Heart left ventricle (tissue), 16 donors: ENCODE data around the gene SLTM. TPM values are rescaled to one million over a fixed set of nuclear protein-coding genes. Genes with fewer than 3 reads are reported as not detected.
"Not testable (repeated sequence)": the region's sequence is repeated elsewhere in the genome, so short reads cannot be mapped to it uniquely, and the experiment has no call there.

Experiments used
- ATAC-seq, 4 donors: fragments of 200-7000 bp; cut with Tn5 transposase; one replicate each; pipeline ENCODE4 v1.9.1; 2020 to 2022; ENCODE audit warnings: moderate library complexity in 4 of 4, mild to moderate bottlenecking in 3 of 4, moderate number of reproducible peaks in 1 of 4
- DNase-seq, 5 donors: peaks; one replicate each; pipeline ENCODE4 v3.0.0-alpha.2; 2020
- H3K27ac ChIP-seq, 12 donors: fragments of 200-600 bp; sonication (generic) in 4 of 12; one replicate each; pipeline versions ENCODE4 v1.5.0 to v1.8.0; 2016 to 2022; ENCODE audit warnings: mild to moderate bottlenecking in 2 of 12
- H3K27me3 ChIP-seq, 9 donors: fragments of 200-600 bp; sonication (generic) in 2 of 9; one replicate each; pipeline versions ENCODE4 v1.5.1 to v1.8.0; 2016 to 2022; ENCODE audit warnings: mild to moderate bottlenecking in 3 of 9
- H3K36me3 ChIP-seq, 9 donors: fragments of 200-600 bp; sonication (generic) in 2 of 9; one replicate each; pipeline versions ENCODE4 v1.5.0 to v1.8.0; 2018 to 2022; ENCODE audit warnings: mild to moderate bottlenecking in 2 of 9
- H3K4me1 ChIP-seq, 12 donors: fragments of 200-600 bp; sonication (generic) in 4 of 12; one replicate each; pipeline versions ENCODE4 v1.5.0 to v1.8.0; 2016 to 2022; ENCODE audit warnings: mild to moderate bottlenecking in 3 of 12
- H3K4me3 ChIP-seq, 12 donors: fragments of 200-600 bp; sonication (generic) in 4 of 12; one replicate each; pipeline versions ENCODE4 v1.5.0 to v1.8.0; 2017 to 2022; ENCODE audit warnings: mild to moderate bottlenecking in 9 of 12, moderate library complexity in 4 of 12
- H3K9me3 ChIP-seq, 12 donors: fragments of 200-600 bp; sonication (generic) in 4 of 12; one replicate each; pipeline versions ENCODE4 v1.5.0 to v1.8.0; 2016 to 2022; ENCODE audit warnings: mild to moderate bottlenecking in 1 of 12
- POLR2A ChIP-seq, 2 donors: fragments of 450-650 bp; IDR thresholded peaks; one replicate each; pipeline ENCODE4 v1.6.1; 2017; ENCODE audit warnings: antibody characterized with exemption in 2 of 2, mild to moderate bottlenecking in 2 of 2, moderate library complexity in 2 of 2
- WGBS, 4 donors: extraction: QIAGEN DNeasy Blood & Tissue Kit in 2 of 4; methylation state at CpG; one replicate each; pipeline versions ENCODE4 v1.1.5 to v1.1.7; 2013 to 2018; 5-methylcytosine and 5-hydroxymethylcytosine counted together
- intact Hi-C, 10 donors: fragments of 100-400 bp; cut with DNase I; formaldehyde crosslinking; loops; one replicate each; pipeline versions ENCODE4 v1.11.1 to v1.14.2; 2022
- polyA plus RNA-seq, 2 donors: library from polyadenylated mRNA; stranded (reverse); fragments of 200-250 nt; gene quantifications; one replicate each; pipeline ENCODE4 v1.2.3, GENCODE V29; 2013
- total RNA-seq, 9 donors: library from RNA; depleted of rRNA in 2 of 9; stranded (reverse); fragments of >200 nt in 2 of 9; fragmentation: NEBNext Ultra II Directional in 3 of 9; extraction: Animal tissue kit (Norgen Biotek cat#: 25700) in 3 of 9; gene quantifications; one replicate each; pipeline versions ENCODE4 v1.1.0 to v1.2.4, GENCODE V29; 2016 to 2023
- TF ChIP-seq, protein P1 (sequence below), 12 donors: fragments of 200-600 bp; sonication (generic) in 4 of 12; IDR thresholded peaks; one replicate each; pipeline versions ENCODE4 v1.5.0 to v1.8.0; 2018 to 2022; ENCODE audit warnings: antibody characterized with exemption in 12 of 12, mild to moderate bottlenecking in 5 of 12
- donor health status: ischemic (EF 13 %, LVEDD 7.1; RV severe dilation, severe dysfunction).
- donor health status: healthy with polysubstance abuse.
- donor health status: DM: no; HTN: yes; CAD: no.
- donor health status: DM: no; HTN: no; CAD: no.
- donor health status: ischemic (EF 25% LVEDD 6.9; RV normal size, moderate dysfunction).
- donor health status: ischemic (EF 25% LVEDD 5.7; RV mildly dilated, moderate dysfunction).
- donor health status: healthy.
- donor health status: DM: yes; HTN: yes; CAD: no.
- donor health status: ischemic (EF 35%, LVEDD 5.7; RV mildly dilated, moderate dysfunction).
- donor health status: nonischemic (EF 11% LVEDD 7.7; RV severe dilation, severe dysfunction).
- donor health status: DM: yes; HTN: yes; CAD: no.
- donor health status: PGD.
- donor health status: ischemic (EF 29% LVEDD 5.4; RV normal size, mild dysfunction).
- donor health status: nonischemic (EF 23%, LVEDD 6.1; RV moderate dilation, normal function).

The SLTM gene
- total and polyA plus RNA-seq, 11 donors, result 41.9 to 68.2 (median 48.1) TPM

DNA sequence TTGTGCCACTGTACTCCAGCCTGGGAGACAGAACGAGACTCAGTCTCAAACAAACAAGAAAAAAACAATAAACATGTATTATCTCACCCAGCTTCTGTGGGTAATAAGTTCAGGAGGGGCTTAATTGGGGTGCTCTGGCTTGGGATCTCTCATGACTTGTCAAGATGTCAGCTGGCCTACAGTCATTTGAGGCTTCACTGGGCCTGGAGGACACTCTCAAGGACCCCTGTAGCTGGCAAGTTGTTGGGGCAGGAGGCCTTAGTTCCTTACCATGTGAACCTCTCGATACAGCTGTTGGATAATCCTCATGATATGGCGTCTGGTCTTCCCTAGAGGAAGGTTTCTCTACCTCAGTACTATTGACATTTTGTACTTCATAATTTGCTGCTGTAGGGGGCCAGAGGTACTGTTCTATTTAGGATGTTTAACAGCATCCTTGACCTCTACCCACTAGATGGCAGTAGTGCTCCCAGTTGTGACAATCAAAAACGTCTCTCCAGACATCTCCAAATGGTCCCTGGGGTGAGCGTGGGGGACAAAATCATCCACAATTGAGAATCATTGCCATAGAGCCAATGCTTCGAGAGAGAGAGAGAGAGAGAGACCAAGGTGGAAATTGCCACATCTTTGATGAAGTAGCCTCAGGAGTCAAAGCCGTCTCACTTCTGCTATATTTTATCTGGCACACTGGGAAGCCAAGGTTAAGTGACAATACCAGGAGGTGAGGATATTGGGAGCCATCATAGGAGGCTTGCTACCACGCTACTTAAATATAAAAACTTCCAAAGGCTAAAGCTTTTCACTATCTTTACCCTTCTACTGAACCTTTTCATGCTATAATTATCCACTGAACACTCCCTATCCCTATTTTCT lies 23.9 kb upstream of the SLTM start:
- H3K27ac ChIP-seq, result no peak overlapping the region
- no peaks in the 10 kb centered on the region for H3K27me3 ChIP-seq
- H3K36me3 ChIP-seq, result no peaks in the 10 kb centered on the region
- H3K4me3 ChIP-seq, result no peak overlapping the region
- peak in 3 of 4 donors; percentile 57 to 67 (median 63) for ATAC-seq
- WGBS, 4 donors, result 23 to 34% (median 29%) methylated on average over 8 of the region's 8 CpGs
- peaks cover 0 to 12% (median 0%) of the 10 kb centered on the region in 12 donors for H3K4me1 ChIP-seq
- DNase-seq, result peak in 4 of 5 donors; percentile 31 to 49 (median 38)
- intact Hi-C loops, result loop anchor here in 1 of 10 donors (10.0 kb wide), 1 partner anchor 733 kb away; no protein-coding TSS in a partner anchor
- TF ChIP-seq, protein P1, sequence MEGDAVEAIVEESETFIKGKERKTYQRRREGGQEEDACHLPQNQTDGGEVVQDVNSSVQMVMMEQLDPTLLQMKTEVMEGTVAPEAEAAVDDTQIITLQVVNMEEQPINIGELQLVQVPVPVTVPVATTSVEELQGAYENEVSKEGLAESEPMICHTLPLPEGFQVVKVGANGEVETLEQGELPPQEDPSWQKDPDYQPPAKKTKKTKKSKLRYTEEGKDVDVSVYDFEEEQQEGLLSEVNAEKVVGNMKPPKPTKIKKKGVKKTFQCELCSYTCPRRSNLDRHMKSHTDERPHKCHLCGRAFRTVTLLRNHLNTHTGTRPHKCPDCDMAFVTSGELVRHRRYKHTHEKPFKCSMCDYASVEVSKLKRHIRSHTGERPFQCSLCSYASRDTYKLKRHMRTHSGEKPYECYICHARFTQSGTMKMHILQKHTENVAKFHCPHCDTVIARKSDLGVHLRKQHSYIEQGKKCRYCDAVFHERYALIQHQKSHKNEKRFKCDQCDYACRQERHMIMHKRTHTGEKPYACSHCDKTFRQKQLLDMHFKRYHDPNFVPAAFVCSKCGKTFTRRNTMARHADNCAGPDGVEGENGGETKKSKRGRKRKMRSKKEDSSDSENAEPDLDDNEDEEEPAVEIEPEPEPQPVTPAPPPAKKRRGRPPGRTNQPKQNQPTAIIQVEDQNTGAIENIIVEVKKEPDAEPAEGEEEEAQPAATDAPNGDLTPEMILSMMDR (IDR thresholded peaks at IDR 0.05), result peak; percentile 67 to 85 (median 73)
- no peak for TF ChIP-seq POLR2A (IDR thresholded peaks at IDR 0.05)
- no peaks in the 10 kb centered on the region for H3K9me3 ChIP-seq

DNA sequence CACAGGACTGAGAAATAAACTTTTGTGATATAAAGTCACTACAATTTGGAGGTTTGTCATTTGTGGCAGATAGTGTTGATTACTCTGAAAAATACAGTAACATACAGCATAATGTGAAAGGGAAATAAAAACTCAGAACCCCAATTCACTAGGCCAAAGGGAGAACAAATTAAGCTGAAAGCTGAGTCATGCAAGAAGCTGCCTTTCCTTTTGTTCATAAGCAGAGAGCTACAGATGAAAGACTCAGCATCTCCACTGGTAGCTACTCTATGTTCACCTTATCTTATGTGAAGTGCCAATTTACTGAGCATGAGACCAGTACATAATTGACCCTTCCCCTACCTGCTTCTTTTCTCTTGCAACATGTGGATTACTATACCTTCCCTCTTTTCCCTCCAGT lies 19.3 kb upstream of the SLTM start:
- intact Hi-C loops, result loop anchor here in 1 of 10 donors (10.0 kb wide), 1 partner anchor 728 kb away; no protein-coding TSS in a partner anchor
- ATAC-seq, result no peak
- Histone ChIP-seq H3K4me1 (peaks cover 0 to 20% (median 0%) of the 10 kb centered on the region in 12 donors), H3K27ac (no peak overlapping the region), H3K27me3 (no peaks in the 10 kb centered on the region), H3K36me3 (no peaks in the 10 kb centered on the region), H3K4me3 (no peak overlapping the region), H3K9me3 (no peaks in the 10 kb centered on the region)
- no peak for DNase-seq
- TF ChIP-seq, protein P1 (IDR thresholded peaks at IDR 0.05), result no peak
- TF ChIP-seq POLR2A (IDR thresholded peaks at IDR 0.05), result no peak

DNA sequence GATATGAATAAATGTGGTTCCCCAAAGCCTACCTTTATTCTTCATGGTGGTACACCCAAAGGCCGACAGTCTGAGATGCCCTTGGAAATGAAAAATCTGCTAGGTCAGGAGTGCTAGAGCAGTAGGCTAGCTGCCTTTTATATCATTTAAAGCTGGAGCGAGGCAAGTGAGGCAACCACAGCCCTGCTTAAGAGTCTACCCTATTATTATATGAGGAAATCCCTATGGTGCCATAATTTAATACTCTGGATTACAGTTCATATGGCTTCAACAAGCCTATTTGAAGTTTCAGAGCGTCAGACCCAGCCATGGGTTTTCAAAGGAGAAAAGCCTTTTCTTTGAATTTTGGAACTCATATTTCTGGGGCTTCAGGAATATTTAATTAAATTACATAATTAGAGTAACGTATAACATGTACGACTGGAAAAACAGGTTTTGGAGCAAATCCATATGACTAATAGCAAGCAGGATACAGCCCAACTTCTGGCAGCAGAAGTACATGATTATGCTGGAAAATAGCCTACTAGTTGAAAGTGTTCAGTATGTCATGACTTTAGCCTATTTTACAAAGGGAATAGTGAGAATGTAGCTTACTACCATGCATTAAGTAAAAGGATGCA lies 18.0 kb upstream of the SLTM start:
- DNase-seq (no peak), ATAC-seq (peak in 1 of 4 donors; percentile 56)
- no peak for TF ChIP-seq POLR2A (IDR thresholded peaks at IDR 0.05)
- TF ChIP-seq, protein P1 (IDR thresholded peaks at IDR 0.05), result no peak
- Histone ChIP-seq H3K27me3 (no peaks in the 10 kb centered on the region), H3K36me3 (no peaks in the 10 kb centered on the region), H3K27ac (no peak overlapping the region), H3K4me1 (peaks cover 0 to 15% (median 0%) of the 10 kb centered on the region in 12 donors), H3K9me3 (no peaks in the 10 kb centered on the region), H3K4me3 (no peak overlapping the region)
- intact Hi-C loops, result loop anchor here in 1 of 10 donors (10.0 kb wide), 1 partner anchor 727 kb away; no protein-coding TSS in a partner anchor
- WGBS, 4 donors, result 65 to 78% (median 73%) methylated on average over 5 of the region's 5 CpGs

DNA sequence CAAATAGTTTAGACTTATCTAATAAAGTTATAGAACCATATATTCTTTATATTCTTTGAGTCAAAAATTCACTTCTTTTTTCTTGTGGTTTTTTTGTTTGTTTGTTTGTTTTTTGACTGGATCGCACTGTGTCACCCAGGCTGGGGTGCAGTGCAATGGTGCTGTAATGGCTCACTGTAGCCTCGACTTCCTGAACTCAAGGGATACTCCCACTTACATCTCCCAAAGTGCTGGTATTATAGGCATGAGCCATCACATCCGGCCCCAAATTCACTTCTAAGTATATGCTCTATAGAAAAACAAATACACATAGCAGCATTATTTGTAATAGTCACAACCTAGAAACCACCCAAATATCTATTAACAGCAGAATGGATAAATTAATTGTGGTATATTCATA lies 13.7 kb upstream of the SLTM start:
- peaks cover 0 to 8% (median 0%) of the 10 kb centered on the region in 12 donors for H3K4me1 ChIP-seq
- no peak for TF ChIP-seq POLR2A (IDR thresholded peaks at IDR 0.05)
- TF ChIP-seq, protein P1 (IDR thresholded peaks at IDR 0.05), result no peak
- ATAC-seq (no peak), DNase-seq (no peak)
- H3K27ac ChIP-seq, result no peak overlapping the region
- intact Hi-C loops, result no loop called here
- no peaks in the 10 kb centered on the region for H3K9me3 ChIP-seq
- no peaks in the 10 kb centered on the region for H3K27me3 ChIP-seq
- H3K4me3 ChIP-seq, result no peak overlapping the region
- WGBS, 4 donors, result 65 to 72% (median 70%) methylated on average over 3 of the region's 3 CpGs
- H3K36me3 ChIP-seq, result no peaks in the 10 kb centered on the region

DNA sequence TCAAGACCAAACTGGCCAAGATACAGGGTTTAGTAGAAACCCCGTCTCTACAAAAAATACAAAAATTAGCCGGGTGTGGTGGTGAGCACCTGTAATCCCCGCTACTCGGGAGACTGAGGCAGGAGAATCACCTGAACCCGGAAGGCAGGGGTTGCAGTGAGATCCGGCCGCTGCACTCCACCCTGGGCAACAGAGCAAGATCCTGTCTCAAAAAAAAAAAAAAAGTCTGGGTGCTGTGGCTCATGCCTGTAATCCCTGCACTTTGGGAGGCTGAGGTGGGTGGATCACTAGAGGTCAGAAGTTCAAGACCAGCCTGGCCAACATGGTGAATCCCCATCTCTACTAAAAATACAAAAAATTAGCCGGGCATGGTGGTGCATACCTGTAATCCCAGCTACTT lies 1.5 kb upstream of the SLTM start:
- H3K27ac ChIP-seq, result peak overlapping the region in 1 of 12 donors; percentile 98
- not testable (repeated sequence) for ATAC-seq, H3K9me3 ChIP-seq, H3K27me3 ChIP-seq, H3K4me3 ChIP-seq, DNase-seq
- H3K4me1 ChIP-seq, result peaks cover 2 to 32% (median 23%) of the 10 kb centered on the region in 12 donors
- H3K36me3 ChIP-seq, result peaks cover 0 to 14% (median 0%) of the 10 kb centered on the region in 9 donors
- WGBS, 4 donors, result 93 to 99% (median 97%) methylated on average over 8 of the region's 8 CpGs
- intact Hi-C loops, result loop anchor here in 3 of 10 donors (5.0 to 10.0 kb wide), 2 partner anchors 163 to 710 kb away; partner anchors contain the start of gene MINDY2 (in 2 of the 3)
